HepG2 (cell line): ENCODE results near the gene LRP1-AS. TPM values are rescaled to one million over a fixed set of nuclear protein-coding genes. Genes with fewer than 3 reads are reported as not detected.

Experiments used
- HMGXB4 ChIP-seq, 2 experiments: sonication (generic) in 1 of 2; formaldehyde crosslinking in 1 of 2; IDR thresholded peaks; 2 replicates each; pipeline versions ENCODE4 v1.4.0 to v1.6.1; 2018 to 2020; ENCODE audit warnings: missing genetic modification reagents in 2 of 2, borderline replicate concordance in 1 of 2, low read depth in 1 of 2, mild to moderate bottlenecking in 1 of 2, missing biosample characterization in 1 of 2
- TFDP1 ChIP-seq: IDR thresholded peaks from 2 replicates; pipeline ENCODE4 v1.6.1; 2016; ENCODE audit warnings: missing compliant biosample characterization, missing genetic modification reagents, borderline replicate concordance
- ZBTB38 ChIP-seq: sonication (generic); formaldehyde crosslinking; IDR thresholded peaks from 2 replicates; pipeline ENCODE4 v1.5.1; 2020; ENCODE audit warnings: mild to moderate bottlenecking, missing genetic modification reagents
- ZBTB7A ChIP-seq: sonication (generic); formaldehyde crosslinking; IDR thresholded peaks from 2 replicates; pipeline ENCODE4 v1.8.0; 2022; ENCODE audit warnings: mild to moderate bottlenecking, missing genetic modification reagents
- ZNF430 ChIP-seq: sonication (generic); formaldehyde crosslinking; IDR thresholded peaks from 2 replicates; pipeline ENCODE4 v1.9.0; 2021; ENCODE audit warnings: mild to moderate bottlenecking, missing genetic modification reagents
- ZSCAN9 ChIP-seq: IDR thresholded peaks from 2 replicates; pipeline ENCODE4 v1.6.1; 2016; ENCODE audit warnings: borderline replicate concordance
- ZZZ3 ChIP-seq: sonication (generic); formaldehyde crosslinking; IDR thresholded peaks from 2 replicates; pipeline ENCODE4 v1.4.0; 2020; ENCODE audit warnings: missing genetic modification reagents, mild to moderate bottlenecking, borderline replicate concordance
- polyA plus RNA-seq, 8 experiments: library from polyadenylated mRNA; depleted of rRNA in 3 of 8; stranded (reverse) in 7 of 8; unstranded in 1 of 8; fragments of >200 nt; fragmentation: Illumina TruSeq in 4 of 8; extraction: Trizol in 4 of 8; gene quantifications; 2 replicates each; pipeline versions ENCODE4 v1.2.1 to v1.2.3, GENCODE V29; 2011 to 2016; ENCODE audit warnings: low read depth in 4 of 8, missing spikeins in 1 of 8, mixed read lengths in 1 of 8; ENCODE audit not compliant: insufficient read depth in 1 of 8
- total RNA-seq, 5 experiments: library from RNA; depleted of rRNA; stranded (reverse); fragments of >200 nt; fragmentation: Illumina TruSeq; extraction: Trizol; gene quantifications; 2 replicates each; pipeline ENCODE4 v1.2.3, GENCODE V29; 2016; ENCODE audit warnings: low read depth in 1 of 5
- TF ChIP-seq, protein P1 (sequence below): sonication (generic); formaldehyde crosslinking; IDR thresholded peaks from 2 replicates; pipeline ENCODE4 v1.4.0; 2020; ENCODE audit warnings: missing genetic modification reagents, borderline replicate concordance

Gene LRP1-AS
- total and polyA plus RNA-seq, 2 of the 13 experiments (the other 11 are each of a cell fraction or from before 2014, with no cell fraction given), result 0.20 TPM; not detected in 1

- TF ChIP-seq ZSCAN9 (CRISPR knock-in tag) (no peak), TFDP1 (CRISPR knock-in tag) (no peak), ZNF430 (CRISPR knock-in tag) (no peak), ZZZ3 (CRISPR knock-in tag) (no peak), ZBTB7A (CRISPR knock-in tag) (0 out of 2 replicates have a peak, but pooled peaks have one; percentile 23), HMGXB4 (CRISPR knock-in tag; IDR thresholded peaks at IDR 0.05; ENCODE audit: borderline replicate concordance in 1 of 2, low read depth in 1 of 2) (0 out of 4 replicates have a peak, but pooled peaks have one; percentile 7 to 11), ZBTB38 (CRISPR knock-in tag) (no peak)
- TF ChIP-seq, protein P1, sequence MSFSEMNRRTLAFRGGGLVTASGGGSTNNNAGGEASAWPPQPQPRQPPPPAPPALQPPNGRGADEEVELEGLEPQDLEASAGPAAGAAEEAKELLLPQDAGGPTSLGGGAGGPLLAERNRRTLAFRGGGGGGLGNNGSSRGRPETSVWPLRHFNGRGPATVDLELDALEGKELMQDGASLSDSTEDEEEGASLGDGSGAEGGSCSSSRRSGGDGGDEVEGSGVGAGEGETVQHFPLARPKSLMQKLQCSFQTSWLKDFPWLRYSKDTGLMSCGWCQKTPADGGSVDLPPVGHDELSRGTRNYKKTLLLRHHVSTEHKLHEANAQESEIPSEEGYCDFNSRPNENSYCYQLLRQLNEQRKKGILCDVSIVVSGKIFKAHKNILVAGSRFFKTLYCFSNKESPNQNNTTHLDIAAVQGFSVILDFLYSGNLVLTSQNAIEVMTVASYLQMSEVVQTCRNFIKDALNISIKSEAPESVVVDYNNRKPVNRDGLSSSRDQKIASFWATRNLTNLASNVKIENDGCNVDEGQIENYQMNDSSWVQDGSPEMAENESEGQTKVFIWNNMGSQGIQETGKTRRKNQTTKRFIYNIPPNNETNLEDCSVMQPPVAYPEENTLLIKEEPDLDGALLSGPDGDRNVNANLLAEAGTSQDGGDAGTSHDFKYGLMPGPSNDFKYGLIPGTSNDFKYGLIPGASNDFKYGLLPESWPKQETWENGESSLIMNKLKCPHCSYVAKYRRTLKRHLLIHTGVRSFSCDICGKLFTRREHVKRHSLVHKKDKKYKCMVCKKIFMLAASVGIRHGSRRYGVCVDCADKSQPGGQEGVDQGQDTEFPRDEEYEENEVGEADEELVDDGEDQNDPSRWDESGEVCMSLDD, result peak; percentile 68; the same call in 1 of the 2 replicates
Observed at GRCh38 chr12:57128519-57129247, 18.7 kb downstream of the LRP1-AS start (continued).
